SK-N-SH (cell line): Measurements from ENCODE around the gene MAD1L1.

Source experiments
- CHD2 ChIP-seq: fragments of 150-350 bp; IDR thresholded peaks from 2 replicates; pipeline ENCODE4 v1.6.1; 2018; ENCODE audit warnings: low read length; ENCODE audit not compliant: partially characterized antibody
- CTCF ChIP-seq: fragments of 200-600 bp; sonication (generic); IDR thresholded peaks from 2 replicates; pipeline ENCODE4 v1.6.1; 2017; ENCODE audit warnings: antibody characterized with exemption, mild to moderate bottlenecking, moderate library complexity
- MAX ChIP-seq: IDR thresholded peaks from 2 replicates; pipeline ENCODE4 v1.4.0; 2012; ENCODE audit warnings: low read depth
- REST ChIP-seq: IDR thresholded peaks from 2 replicates; pipeline ENCODE4 v1.6.1; 2012; ENCODE audit warnings: mild to moderate bottlenecking, low read depth, low read length, moderate library complexity

GRCh38 chr7:1883031-1883761, 349.5 kb downstream of the MAD1L1 start:
- TF ChIP-seq CTCF: no peak
- TF ChIP-seq REST: peak; percentile 91
- TF ChIP-seq MAX: no peak
- TF ChIP-seq CHD2: no peak
